Activated naive CD8-positive, alpha-beta T cell treated with anti-CD3 and anti-CD28 coated beads for 36 hours (primary cell): Measurements from ENCODE around the gene MRPS18B. TPM values are rescaled to one million over a fixed set of nuclear protein-coding genes. Genes with fewer than 3 reads are reported as not detected.

Experiments
- DNase-seq: peaks from one replicate; pipeline ENCODE4 v3.0.0; 2021
- H3K27ac Mint-ChIP-seq: one replicate; pipeline ENCODE4 v1.8.0; 2022; ENCODE audit warnings: mild to moderate bottlenecking, moderate library complexity, mixed read lengths
- H3K27me3 Mint-ChIP-seq: one replicate; pipeline ENCODE4 v1.8.0; 2022; ENCODE audit warnings: mild to moderate bottlenecking, mixed read lengths
- H3K36me3 Mint-ChIP-seq: one replicate; pipeline ENCODE4 v1.8.0; 2021; ENCODE audit warnings: mild to moderate bottlenecking, mixed read lengths
- H3K4me1 Mint-ChIP-seq: one replicate; pipeline ENCODE4 v1.8.0; 2021; ENCODE audit warnings: mixed read lengths
- H3K4me3 Mint-ChIP-seq: one replicate; pipeline ENCODE4 v1.8.0; 2022; ENCODE audit warnings: mild to moderate bottlenecking, moderate library complexity, mixed read lengths
- H3K9me3 Mint-ChIP-seq: one replicate; pipeline ENCODE4 v1.8.0; 2022; ENCODE audit warnings: mixed read lengths
- total RNA-seq, 2 experiments: library from RNA; stranded (reverse); gene quantifications; one replicate each; pipeline ENCODE4 v1.2.3, GENCODE V29; 2021

Gene MRPS18B
- total RNA-seq, 2 experiments from 2014 or later: 113 to 116 TPM

DNA sequence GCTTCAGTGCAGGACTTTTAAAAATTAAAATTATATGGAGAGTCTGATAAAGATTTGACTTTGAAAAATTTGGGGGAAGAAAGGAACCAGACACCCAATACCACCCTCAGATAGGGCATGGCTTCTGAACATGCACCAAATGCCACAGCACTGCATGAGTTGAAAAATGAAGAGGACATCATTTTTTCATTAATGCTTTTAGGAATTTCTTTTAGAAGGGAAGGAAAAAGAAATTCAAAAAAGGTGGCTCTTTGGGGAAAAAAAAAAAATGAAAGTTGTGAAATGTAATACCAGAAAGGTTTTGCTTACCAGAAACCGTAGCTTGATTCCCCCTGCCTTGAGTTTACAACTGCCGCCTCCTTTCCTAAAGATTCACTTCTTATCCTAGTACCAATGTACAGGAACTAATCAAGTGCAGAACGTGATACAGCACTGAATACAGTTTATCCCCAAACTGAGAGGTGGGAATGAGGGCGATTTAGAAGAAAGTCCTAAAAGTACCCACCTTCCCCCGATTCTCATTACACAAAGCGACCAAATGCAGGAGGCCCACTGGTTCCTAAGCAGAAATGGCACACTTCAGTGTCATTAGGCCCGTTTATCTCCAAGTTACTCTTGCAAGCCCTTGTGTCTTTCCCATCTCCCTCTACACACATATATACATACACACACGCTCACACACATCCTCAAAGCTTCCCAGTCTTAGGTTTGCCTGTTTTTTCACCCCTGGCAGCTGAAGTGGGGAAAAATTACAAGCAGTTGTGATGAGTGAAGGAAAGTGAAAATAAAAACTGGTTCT lies 3.4 kb upstream of the MRPS18B start:
- H3K27ac Mint-ChIP-seq: peak overlapping the region; percentile 99
- peaks cover 71% of the 10 kb centered on the region for H3K36me3 Mint-ChIP-seq
- peak overlapping the region; percentile 97 for H3K4me3 Mint-ChIP-seq
- H3K9me3 Mint-ChIP-seq: peaks cover 3% of the 10 kb centered on the region
- no peak for DNase-seq
- peaks cover 19% of the 10 kb centered on the region for H3K27me3 Mint-ChIP-seq
- peaks cover 62% of the 10 kb centered on the region for H3K4me1 Mint-ChIP-seq

GRCh38 chr6:30614843-30615218 lies 2.8 kb upstream of the MRPS18B start:
- DNase-seq: peak; percentile 83
- peaks cover 71% of the 10 kb centered on the region for H3K36me3 Mint-ChIP-seq
- peak overlapping the region; percentile 99 for H3K27ac Mint-ChIP-seq
- peaks cover 3% of the 10 kb centered on the region for H3K9me3 Mint-ChIP-seq
- peak overlapping the region; percentile 97 for H3K4me3 Mint-ChIP-seq
- peaks cover 63% of the 10 kb centered on the region for H3K4me1 Mint-ChIP-seq
- H3K27me3 Mint-ChIP-seq: peaks cover 19% of the 10 kb centered on the region

GRCh38 chr6:30615219-30615957 lies 2.3 kb upstream of the MRPS18B start:
- Mint-ChIP-seq H3K4me3 (peak overlapping the region; percentile 97), H3K9me3 (peaks cover 3% of the 10 kb centered on the region), H3K36me3 (peaks cover 73% of the 10 kb centered on the region), H3K4me1 (peaks cover 58% of the 10 kb centered on the region), H3K27ac (peak overlapping the region; percentile 99), H3K27me3 (peaks cover 19% of the 10 kb centered on the region)
- peak; percentile 38 for DNase-seq

DNA sequence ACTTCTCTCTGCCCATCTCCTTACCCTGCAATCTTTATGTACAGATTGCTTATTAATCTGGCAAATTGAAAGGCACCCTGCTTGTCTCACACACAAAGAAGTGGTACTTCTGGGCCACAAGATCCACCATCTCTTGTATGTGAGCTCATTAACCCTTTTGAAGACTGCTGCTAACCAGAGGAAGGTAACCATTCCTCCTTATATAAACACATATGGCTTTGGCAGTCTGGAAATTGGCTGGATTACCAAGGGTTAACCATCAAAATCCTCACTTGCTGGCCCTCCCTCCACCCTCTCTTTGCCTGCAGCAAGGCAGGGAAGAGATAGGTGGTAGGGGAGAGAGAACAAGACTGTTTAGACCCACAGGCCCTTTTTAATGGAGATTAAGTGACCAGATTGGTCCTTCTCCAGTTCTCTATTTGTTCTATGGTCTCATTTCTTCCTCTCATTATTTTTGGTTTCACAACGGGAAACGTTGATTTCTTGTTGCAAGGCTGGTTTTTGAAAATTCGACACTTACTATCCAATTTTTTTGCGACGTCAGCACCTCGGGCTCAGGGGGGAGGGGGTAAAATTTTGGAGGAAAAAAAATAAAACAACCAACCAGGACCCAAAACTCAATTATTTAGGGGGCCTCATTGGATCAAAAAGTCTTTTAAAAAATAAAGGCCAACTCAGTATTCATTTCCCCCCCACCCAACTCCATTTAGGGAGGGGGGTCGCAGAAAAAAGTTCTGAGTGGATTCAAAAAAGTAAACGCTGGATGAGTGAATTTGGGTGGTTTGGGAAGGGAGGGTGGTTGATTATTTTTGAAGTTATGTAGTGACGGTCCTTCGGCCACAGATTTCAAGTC lies 1.5 kb upstream of the MRPS18B start:
- Mint-ChIP-seq H3K4me3 (peak overlapping the region; percentile 97), H3K27ac (peak overlapping the region; percentile 99), H3K27me3 (peaks cover 19% of the 10 kb centered on the region), H3K36me3 (peaks cover 70% of the 10 kb centered on the region), H3K4me1 (peaks cover 52% of the 10 kb centered on the region), H3K9me3 (peaks cover 3% of the 10 kb centered on the region)
- DNase-seq: no peak

DNA sequence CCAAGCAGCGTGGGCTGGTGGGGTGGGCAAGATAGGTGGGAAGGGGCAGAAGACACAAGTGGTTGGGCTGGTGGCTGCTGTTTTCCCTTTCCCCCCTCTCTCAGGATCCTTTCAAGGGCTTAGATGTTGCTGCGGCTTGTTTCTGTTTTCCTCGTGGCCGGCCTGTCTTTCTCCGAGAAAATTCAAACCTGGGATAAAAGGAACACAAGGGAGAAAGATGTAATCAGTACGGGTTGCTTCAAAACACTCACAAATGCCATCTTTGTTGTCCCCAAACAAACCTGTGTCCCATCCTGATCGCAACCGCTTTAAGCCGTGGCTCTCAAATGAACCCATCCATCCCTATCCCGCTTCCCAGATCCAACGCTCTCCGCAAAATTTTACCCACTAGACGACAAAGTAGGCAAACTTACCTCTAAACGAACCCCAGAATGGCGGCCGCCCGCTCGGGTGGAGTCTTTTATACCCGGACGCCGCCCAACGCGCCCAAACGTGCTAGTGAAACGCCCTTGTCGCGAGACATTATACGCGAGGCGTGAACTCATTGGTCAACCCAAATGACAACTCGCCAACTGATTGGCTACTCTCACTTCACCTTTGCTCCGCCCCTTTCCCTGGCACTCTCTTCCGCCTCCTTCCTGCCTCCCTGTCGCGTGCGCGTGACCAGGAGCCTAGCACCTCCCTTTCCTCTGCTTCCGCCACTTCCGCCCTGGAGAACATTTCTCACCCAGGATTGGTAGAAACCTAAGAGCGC lies 652 bp upstream of the MRPS18B start, which contains the start of gene PPP1R10:
PPP1R10 (minus strand) TSS at position 433 of the 754 bp plus-strand sequence. CDS start 7,299 bp downstream, outside the sequence.
- Mint-ChIP-seq H3K4me1 (peaks cover 46% of the 10 kb centered on the region), H3K27me3 (peaks cover 19% of the 10 kb centered on the region), H3K4me3 (peak within 1 kb of the TSS; percentile 97), H3K9me3 (peaks cover 3% of the 10 kb centered on the region), H3K27ac (peak within 1 kb of the TSS; percentile 99), H3K36me3 (peaks cover 62% of the 10 kb centered on the region)
- DNase-seq: peak; percentile 98

DNA sequence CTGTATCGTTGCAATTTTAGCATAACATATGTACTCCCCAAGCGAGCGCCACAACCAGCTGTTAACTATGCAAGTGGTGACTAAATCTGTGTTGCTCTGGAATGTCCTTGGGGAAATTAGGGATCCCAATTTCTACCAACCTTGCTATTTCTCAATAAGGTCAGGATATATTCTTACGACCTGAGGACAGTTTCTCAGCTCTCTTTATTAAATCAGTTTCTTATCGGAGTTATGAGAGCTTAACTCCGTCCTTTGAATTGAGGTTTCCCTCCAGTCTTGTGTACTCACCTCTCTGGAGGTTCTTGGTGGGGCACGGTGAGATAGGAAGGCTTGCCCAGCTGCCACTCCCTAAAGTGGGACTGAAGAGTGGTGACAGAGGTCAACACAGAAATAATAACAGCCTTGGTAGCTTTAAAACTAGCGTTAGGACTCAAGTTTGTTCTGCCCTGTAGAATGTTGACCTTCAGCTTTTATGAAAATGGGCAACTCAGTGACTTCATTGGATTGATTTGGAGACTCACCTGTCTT lies 694 bp downstream of the MRPS18B start:
- Mint-ChIP-seq H3K4me3 (peak overlapping the region; percentile 97), H3K27me3 (peaks cover 19% of the 10 kb centered on the region), H3K9me3 (peaks cover 3% of the 10 kb centered on the region), H3K4me1 (peaks cover 39% of the 10 kb centered on the region), H3K36me3 (peaks cover 56% of the 10 kb centered on the region), H3K27ac (peak overlapping the region; percentile 99)
- no peak for DNase-seq

- no peak for DNase-seq
- Mint-ChIP-seq H3K9me3 (peaks cover 3% of the 10 kb centered on the region), H3K27ac (peak overlapping the region; percentile 99), H3K36me3 (peaks cover 46% of the 10 kb centered on the region), H3K27me3 (peaks cover 19% of the 10 kb centered on the region), H3K4me1 (peaks cover 26% of the 10 kb centered on the region), H3K4me3 (peak overlapping the region; percentile 97)
Observed at GRCh38 chr6:30619561-30619960, 1.9 kb downstream of the MRPS18B start.

- DNase-seq: no peak
- Mint-ChIP-seq H3K27me3 (no peaks in the 10 kb centered on the region), H3K27ac (no peak overlapping the region), H3K4me3 (no peak overlapping the region), H3K36me3 (peaks cover 17% of the 10 kb centered on the region), H3K9me3 (no peaks in the 10 kb centered on the region), H3K4me1 (peaks cover 25% of the 10 kb centered on the region)
Observed at GRCh38 chr6:30625511-30625910, 7.9 kb downstream of the MRPS18B start.

GRCh38 chr6:30626484-30627366 lies 9.1 kb downstream of the MRPS18B start, which contains the start of gene ATAT1:
ATAT1 (plus strand) TSS chr6:30626874.
- peak within 1 kb of the TSS; percentile 95 for H3K4me3 Mint-ChIP-seq
- no peaks in the 10 kb centered on the region for H3K9me3 Mint-ChIP-seq
- H3K27me3 Mint-ChIP-seq: no peaks in the 10 kb centered on the region
- H3K27ac Mint-ChIP-seq: peak within 1 kb of the TSS; percentile 96
- peaks cover 23% of the 10 kb centered on the region for H3K4me1 Mint-ChIP-seq
- peaks cover 21% of the 10 kb centered on the region for H3K36me3 Mint-ChIP-seq
- DNase-seq: peak; percentile 89

DNA sequence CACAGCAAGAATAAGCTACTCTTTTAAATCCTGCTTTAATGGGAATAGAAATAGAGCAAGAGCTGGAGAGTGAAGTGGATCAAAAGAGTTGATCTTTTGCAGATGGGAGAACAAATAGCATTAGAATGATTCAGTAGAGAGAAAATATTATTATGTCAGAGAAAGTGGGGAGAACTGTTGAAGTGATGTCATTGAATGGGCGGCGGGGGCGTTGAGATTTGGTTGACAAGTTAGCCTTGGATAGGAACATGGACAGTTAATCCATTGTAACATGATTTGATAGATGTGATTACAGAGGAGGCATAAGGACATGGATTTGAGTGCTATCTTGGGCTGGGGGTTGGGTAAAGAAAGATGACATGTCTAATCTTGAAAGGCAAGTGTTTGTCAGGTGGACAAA lies 18.2 kb downstream of the MRPS18B start:
- H3K9me3 Mint-ChIP-seq: no peaks in the 10 kb centered on the region
- no peak overlapping the region for H3K4me3 Mint-ChIP-seq
- peaks cover 23% of the 10 kb centered on the region for H3K36me3 Mint-ChIP-seq
- no peak overlapping the region for H3K27ac Mint-ChIP-seq
- peaks cover 11% of the 10 kb centered on the region for H3K4me1 Mint-ChIP-seq
- H3K27me3 Mint-ChIP-seq: no peaks in the 10 kb centered on the region
- no peak for DNase-seq

GRCh38 chr6:30640481-30640880 lies 22.8 kb downstream of the MRPS18B start:
- no peak for DNase-seq
- Mint-ChIP-seq H3K27me3 (no peaks in the 10 kb centered on the region), H3K4me1 (peaks cover 21% of the 10 kb centered on the region), H3K36me3 (peaks cover 8% of the 10 kb centered on the region), H3K4me3 (no peak overlapping the region), H3K27ac (peak overlapping the region; percentile 21), H3K9me3 (no peaks in the 10 kb centered on the region)

GRCh38 chr6:30641048-30641447 lies 23.4 kb downstream of the MRPS18B start:
- no peaks in the 10 kb centered on the region for H3K9me3 Mint-ChIP-seq
- no peak overlapping the region for H3K4me3 Mint-ChIP-seq
- no peak for DNase-seq
- H3K27me3 Mint-ChIP-seq: no peaks in the 10 kb centered on the region
- H3K4me1 Mint-ChIP-seq: peaks cover 21% of the 10 kb centered on the region
- peaks cover 7% of the 10 kb centered on the region for H3K36me3 Mint-ChIP-seq
- peak overlapping the region; percentile 9 for H3K27ac Mint-ChIP-seq

DNA sequence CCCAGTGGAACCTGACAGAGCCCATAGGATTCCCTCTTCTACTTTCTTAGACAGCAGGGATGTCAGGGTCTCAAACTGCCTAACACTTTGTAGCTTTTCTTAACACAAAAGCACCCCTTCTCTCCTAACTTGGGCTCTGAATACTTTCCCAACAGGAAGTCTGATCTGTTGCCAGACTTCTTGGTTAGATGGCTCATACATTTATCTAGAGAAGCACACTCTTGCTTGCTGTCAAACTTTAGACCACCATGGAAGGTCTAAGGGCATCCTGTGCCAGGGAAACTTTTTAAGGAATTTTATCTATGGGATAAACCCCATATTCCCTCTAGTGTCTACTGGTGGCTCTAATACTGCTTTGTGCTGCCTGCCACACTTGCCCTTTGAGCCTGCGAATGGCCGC lies 26.0 kb downstream of the MRPS18B start:
- Mint-ChIP-seq H3K4me3 (no peak overlapping the region), H3K27me3 (no peaks in the 10 kb centered on the region), H3K36me3 (peaks cover 10% of the 10 kb centered on the region), H3K4me1 (peaks cover 34% of the 10 kb centered on the region), H3K27ac (no peak overlapping the region), H3K9me3 (no peaks in the 10 kb centered on the region)
- DNase-seq: no peak
